Right ventricle myocardium superior (tissue), 1 donor: ENCODE data around the gene RAD54L. TPM values are rescaled to one million over a fixed set of nuclear protein-coding genes. Genes with fewer than 3 reads are reported as not detected.
"Not testable (repeated sequence)": the region's sequence is repeated elsewhere in the genome, so short reads cannot be mapped to it uniquely, and the experiment has no call there.

Experiments used
- ATAC-seq: fragments of 200-7000 bp; cut with Tn5 transposase; one replicate; pipeline ENCODE4 v1.9.1; 2020; ENCODE audit warnings: mild to moderate bottlenecking; ENCODE audit not compliant: poor library complexity
- DNase-seq: peaks from one replicate; pipeline ENCODE4 v3.0.0-alpha.2; 2020
- intact Hi-C: fragments of 100-400 bp; cut with DNase I; formaldehyde crosslinking; loops from one replicate; pipeline ENCODE4 v1.11.2; 2022
- total RNA-seq: library from RNA; stranded (reverse); fragmentation: NEBNext Ultra II Directional; extraction: Animal tissue kit (Norgen Biotek cat#: 25700); gene quantifications from one replicate; pipeline ENCODE4 v1.2.1, GENCODE V29; 2021
- donor health status: DM: no; HTN: yes; CAD: no; lungs with severe emphysema.

The RAD54L gene
- total RNA-seq, 1 donor from 2014 or later = 0.48 TPM

GRCh38 chr1:46303872-46304326 lies 56.3 kb downstream of the RAD54L start:
- intact Hi-C loops = loop anchor here (5.0 kb wide), 1 partner anchor 38 kb away; the partner anchor contains the start of gene NSUN4
- ATAC-seq = no peak
- DNase-seq = no peak

- ATAC-seq (no peak), DNase-seq (no peak)
- intact Hi-C loops = no loop called here
Observed at GRCh38 chr1:46306159-46306530, 58.6 kb downstream of the RAD54L start.

- no peak for ATAC-seq
- intact Hi-C loops = no loop called here
- no peak for DNase-seq
Observed at GRCh38 chr1:46309401-46310159, 62.0 kb downstream of the RAD54L start.

- ATAC-seq (no peak), DNase-seq (no peak)
- intact Hi-C loops = no loop called here
Observed at GRCh38 chr1:46310321-46310720, 62.8 kb downstream of the RAD54L start.

- ATAC-seq = no peak
- intact Hi-C loops = no loop called here
- no peak for DNase-seq
Observed at GRCh38 chr1:46315669-46316403, 68.3 kb downstream of the RAD54L start.

- ATAC-seq (no peak), DNase-seq (no peak)
- intact Hi-C loops = no loop called here
Observed at GRCh38 chr1:46317323-46317722, 69.8 kb downstream of the RAD54L start.

- DNase-seq, ATAC-seq, intact Hi-C loops: not testable (repeated sequence)
Observed at GRCh38 chr1:46319301-46319700, 71.7 kb downstream of the RAD54L start.

GRCh38 chr1:46319960-46320914 lies 72.7 kb downstream of the RAD54L start:
- ATAC-seq, DNase-seq, intact Hi-C loops: not testable (repeated sequence)

GRCh38 chr1:46322191-46322590 lies 74.6 kb downstream of the RAD54L start:
- DNase-seq = not testable (repeated sequence)

GRCh38 chr1:46325285-46326076 lies 77.9 kb downstream of the RAD54L start:
- intact Hi-C loops, ATAC-seq, DNase-seq: not testable (repeated sequence)

More at GRCh38 chr1:46322191-46322590, 74.6 kb downstream of the RAD54L start:
- ATAC-seq, intact Hi-C loops: not testable (repeated sequence)

Other genes with a start within 250 kb of the RAD54L start
- gene PIK3R3, start 115.1 kb upstream of the RAD54L start, total RNA-seq = 26.9 TPM
- gene TSPAN1, start 72.7 kb upstream of the RAD54L start, total RNA-seq = 0.75 TPM
- gene P3R3URF, start 71.3 kb upstream of the RAD54L start, total RNA-seq = not detected
- 110 TPM for gene POMGNT1, start 49.3 kb upstream of the RAD54L start, total RNA-seq
- 4.8 TPM for gene LURAP1, start 44.4 kb upstream of the RAD54L start, total RNA-seq
- 33.6 TPM for gene LRRC41, start 55.9 kb downstream of the RAD54L start, total RNA-seq
- 1,143 TPM for gene UQCRH, start 55.9 kb downstream of the RAD54L start, total RNA-seq
- gene NSUN4, start 93.0 kb downstream of the RAD54L start, total RNA-seq = 15.5 TPM
- 4.8 TPM for gene FAAH, start 146.6 kb downstream of the RAD54L start, total RNA-seq
- gene DMBX1, start 242.1 kb downstream of the RAD54L start, total RNA-seq = not detected